Measurements from ENCODE around the gene ATP11A. TPM values are rescaled to one million over a fixed set of nuclear protein-coding genes. Genes with fewer than 3 reads are reported as not detected.

ATP11A gene
- total RNA-seq, 5 donors from 2014 or later (not counting 1 experiment from before 2014, with no cell fraction given) = 35.7 to 57.1 (median 48.5) TPM

GRCh38 chr13:112877066-112877465, 187.2 kb downstream of the ATP11A start:
- 90% methylated on average over 8 of the region's 12 CpGs for WGBS (ENCODE audit: insufficient coverage)
- Mint-ChIP-seq H3K27ac (no peak overlapping the region), H3K36me3 (peaks cover 46% of the 10 kb centered on the region), H3K4me3 (no peak overlapping the region), H3K27me3 (no peaks in the 10 kb centered on the region), H3K9me3 (peaks cover 0 to 6% (median 4%) of the 10 kb centered on the region in 3 donors), H3K4me1 (peaks cover 24 to 32% (median 25%) of the 10 kb centered on the region in 3 donors)
- no peak overlapping the region for H3K4me3 ChIP-seq (ENCODE audit: control insufficient read depth in 1 of 2, extremely low read depth in 1 of 2, low read length in 1 of 2)
- no peak for ATAC-seq (replicated peaks in 1 of 4)
- ChIA-PET CTCF (no interaction called here), POLR2A (no interaction called here)
- DNase-seq = no peak
- H3K36me3 ChIP-seq (ENCODE audit: control insufficient read depth in 2 of 2, extremely low read depth in 1 of 2, insufficient read depth in 1 of 2, low read length in 1 of 2) = peaks cover 24 to 47% of the 10 kb centered on the region in 2 donors
- H3K27ac ChIP-seq (ENCODE audit: low read length) = no peak overlapping the region
- no peaks in the 10 kb centered on the region for H3K27me3 ChIP-seq (replicated peaks in 1 of 2; ENCODE audit: control insufficient read depth in 2 of 2, extremely low read depth in 1 of 2, insufficient read depth in 2 of 2, low read length in 1 of 2)
- H3K4me1 ChIP-seq (ENCODE audit: control insufficient read depth in 1 of 2, extremely low read depth in 1 of 2, insufficient read depth in 2 of 2, low read length in 2 of 2) = peaks cover 0 to 29% of the 10 kb centered on the region in 2 experiments
- H3K9me3 ChIP-seq = no peaks in the 10 kb centered on the region

DNA sequence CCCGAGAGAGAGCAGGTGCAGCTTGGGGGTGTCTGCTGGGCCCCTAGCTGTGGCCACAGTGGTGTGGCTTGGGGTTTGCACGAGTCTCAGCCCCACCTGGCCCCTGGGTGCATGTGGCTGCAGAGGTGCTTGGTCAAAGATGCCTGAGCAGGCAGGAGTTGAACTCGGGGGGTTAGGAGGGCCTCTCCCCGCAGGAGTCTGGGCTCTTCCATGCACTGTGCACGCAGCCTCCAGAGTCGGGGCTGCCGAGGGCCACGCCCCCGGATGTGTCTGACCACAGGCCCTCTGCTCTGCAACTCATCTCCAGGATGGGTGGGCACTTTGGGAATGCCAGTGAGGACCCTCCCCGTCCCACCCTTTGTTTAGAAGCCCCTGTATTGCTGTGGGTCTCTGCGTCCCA, 187.7 kb downstream of the ATP11A start:
- Mint-ChIP-seq H3K36me3 (peaks cover 46% of the 10 kb centered on the region), H3K4me1 (peaks cover 21 to 28% (median 24%) of the 10 kb centered on the region in 3 donors), H3K9me3 (peaks cover 0 to 6% (median 4%) of the 10 kb centered on the region in 3 donors), H3K4me3 (no peak overlapping the region), H3K27ac (no peak overlapping the region), H3K27me3 (no peaks in the 10 kb centered on the region)
- H3K4me3 ChIP-seq (ENCODE audit: control insufficient read depth in 1 of 2, extremely low read depth in 1 of 2, low read length in 1 of 2) = no peak overlapping the region
- DNase-seq (no peak), ATAC-seq (replicated peaks in 1 of 4) (no peak)
- no peaks in the 10 kb centered on the region for H3K27me3 ChIP-seq (replicated peaks in 1 of 2; ENCODE audit: control insufficient read depth in 2 of 2, extremely low read depth in 1 of 2, insufficient read depth in 2 of 2, low read length in 1 of 2)
- peaks cover 24 to 50% of the 10 kb centered on the region in 2 donors for H3K36me3 ChIP-seq (ENCODE audit: control insufficient read depth in 2 of 2, extremely low read depth in 1 of 2, insufficient read depth in 1 of 2, low read length in 1 of 2)
- CTCF ChIA-PET = no interaction called here
- POLR2A ChIA-PET = no interaction called here
- H3K9me3 ChIP-seq = no peaks in the 10 kb centered on the region
- H3K27ac ChIP-seq (ENCODE audit: low read length) = no peak overlapping the region
- peaks cover 0 to 24% of the 10 kb centered on the region in 2 experiments for H3K4me1 ChIP-seq (ENCODE audit: control insufficient read depth in 1 of 2, extremely low read depth in 1 of 2, insufficient read depth in 2 of 2, low read length in 2 of 2)
- WGBS (ENCODE audit: insufficient coverage) = 87% methylated on average over 10 of the region's 11 CpGs

DNA sequence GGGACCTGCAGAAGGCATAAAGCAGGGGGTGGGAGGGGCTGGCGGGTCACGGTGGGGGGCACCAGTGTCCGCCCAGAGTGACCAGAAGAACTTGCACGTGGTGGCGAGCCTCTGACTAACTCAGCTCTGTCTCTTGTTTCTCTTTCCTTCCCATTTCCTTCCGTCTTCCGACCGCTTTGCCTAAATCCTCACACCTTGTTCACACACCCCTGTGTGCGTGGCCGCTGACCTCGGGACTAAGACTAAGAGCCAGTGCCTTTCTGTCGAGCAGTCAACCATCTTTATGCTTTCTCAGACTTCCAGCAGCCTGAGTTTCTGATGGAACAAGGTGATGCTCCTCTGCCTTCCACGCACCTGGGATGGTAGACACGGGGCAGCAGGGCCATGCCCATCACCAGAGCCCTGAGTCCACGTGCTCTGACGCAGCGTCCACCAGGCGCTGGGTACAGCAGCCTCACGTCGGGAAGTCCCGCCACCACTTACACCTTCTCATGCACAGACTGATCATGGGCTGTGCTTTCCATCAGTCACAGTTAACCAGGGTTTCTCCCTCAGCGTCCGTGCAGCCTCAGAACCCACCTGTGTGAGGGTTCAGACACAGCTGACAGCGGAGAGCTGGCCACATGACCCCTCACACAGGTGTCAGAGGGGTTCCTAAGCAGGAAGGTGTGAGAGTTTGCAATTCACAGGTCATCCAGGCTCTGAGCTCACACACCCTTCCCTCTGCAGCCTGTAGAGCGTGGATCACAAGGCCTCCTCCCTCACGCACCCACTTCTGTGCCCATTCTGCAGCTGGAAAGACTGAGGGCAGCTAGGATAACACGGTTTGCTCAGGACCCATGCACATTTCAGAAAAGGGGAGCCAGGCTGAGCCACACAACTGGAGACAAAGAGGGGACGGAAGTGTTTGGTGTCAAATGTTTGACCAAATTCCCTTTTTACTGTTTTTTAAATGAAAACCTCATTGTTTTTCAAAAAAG, 188.4 kb downstream of the ATP11A start:
- Mint-ChIP-seq H3K36me3 (peaks cover 48% of the 10 kb centered on the region), H3K4me1 (peaks cover 14 to 23% (median 16%) of the 10 kb centered on the region in 3 donors), H3K27me3 (no peaks in the 10 kb centered on the region), H3K27ac (peak overlapping the region in 1 of 2 donors; percentile 40), H3K4me3 (no peak overlapping the region), H3K9me3 (peaks cover 0 to 5% (median 4%) of the 10 kb centered on the region in 3 donors)
- H3K9me3 ChIP-seq = no peaks in the 10 kb centered on the region
- ATAC-seq (replicated peaks in 1 of 4) (no peak), DNase-seq (no peak)
- H3K4me3 ChIP-seq (ENCODE audit: control insufficient read depth in 1 of 2, extremely low read depth in 1 of 2, low read length in 1 of 2) = no peak overlapping the region
- H3K36me3 ChIP-seq (ENCODE audit: control insufficient read depth in 2 of 2, extremely low read depth in 1 of 2, insufficient read depth in 1 of 2, low read length in 1 of 2) = peaks cover 31 to 50% of the 10 kb centered on the region in 2 donors
- no peak overlapping the region for H3K27ac ChIP-seq (ENCODE audit: low read length)
- ChIA-PET POLR2A (no interaction called here), CTCF (no interaction called here)
- no peaks in the 10 kb centered on the region for H3K27me3 ChIP-seq (replicated peaks in 1 of 2; ENCODE audit: control insufficient read depth in 2 of 2, extremely low read depth in 1 of 2, insufficient read depth in 2 of 2, low read length in 1 of 2)
- peaks cover 0 to 17% of the 10 kb centered on the region in 2 experiments for H3K4me1 ChIP-seq (ENCODE audit: control insufficient read depth in 1 of 2, extremely low read depth in 1 of 2, insufficient read depth in 2 of 2, low read length in 2 of 2)
- 90% methylated on average over 19 of the region's 28 CpGs for WGBS (ENCODE audit: insufficient coverage)

- ATAC-seq (replicated peaks in 1 of 4) (no peak), DNase-seq (no peak)
- Mint-ChIP-seq H3K27me3 (no peaks in the 10 kb centered on the region), H3K36me3 (peaks cover 46% of the 10 kb centered on the region), H3K27ac (no peak overlapping the region), H3K4me1 (peaks cover 7 to 16% (median 10%) of the 10 kb centered on the region in 3 donors), H3K9me3 (no peaks in the 10 kb centered on the region), H3K4me3 (no peak overlapping the region)
- Histone ChIP-seq H3K4me3 (ENCODE audit: control insufficient read depth in 1 of 2, extremely low read depth in 1 of 2, low read length in 1 of 2) (no peak overlapping the region), H3K27ac (ENCODE audit: low read length) (no peak overlapping the region), H3K27me3 (replicated peaks in 1 of 2; ENCODE audit: control insufficient read depth in 2 of 2, extremely low read depth in 1 of 2, insufficient read depth in 2 of 2, low read length in 1 of 2) (no peaks in the 10 kb centered on the region), H3K4me1 (ENCODE audit: control insufficient read depth in 1 of 2, extremely low read depth in 1 of 2, insufficient read depth in 2 of 2, low read length in 2 of 2) (peaks cover 0 to 6% of the 10 kb centered on the region in 2 experiments), H3K9me3 (no peaks in the 10 kb centered on the region), H3K36me3 (ENCODE audit: control insufficient read depth in 2 of 2, extremely low read depth in 1 of 2, insufficient read depth in 1 of 2, low read length in 1 of 2) (peaks cover 34 to 50% of the 10 kb centered on the region in 2 donors)
- CTCF ChIA-PET = no interaction called here
- 83% methylated on average over 20 of the region's 20 CpGs for WGBS (ENCODE audit: insufficient coverage)
- POLR2A ChIA-PET = no interaction called here
Observed at GRCh38 chr13:112879283-112879833, 189.5 kb downstream of the ATP11A start.

DNA sequence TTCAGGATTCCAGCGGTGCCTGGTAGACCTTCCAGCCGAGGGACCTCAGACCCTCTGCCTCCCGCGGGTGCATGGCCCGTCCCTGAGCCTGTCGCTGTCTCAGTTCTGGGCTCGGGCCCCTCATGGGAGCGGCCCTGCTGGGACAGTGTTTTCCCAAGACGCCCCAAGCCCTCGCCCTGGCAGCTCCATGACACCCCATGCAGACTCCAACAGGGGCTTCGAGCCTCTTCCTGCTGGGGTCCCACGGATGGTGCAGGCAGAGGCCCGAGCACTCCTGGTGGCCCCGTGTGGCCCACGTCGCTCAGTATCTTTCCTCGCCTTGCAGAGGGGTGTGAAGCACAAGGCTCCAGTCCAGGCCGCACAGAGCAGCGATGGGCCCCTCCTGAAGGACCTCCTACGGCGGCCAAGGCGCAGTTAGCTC, 190.4 kb downstream of the ATP11A start:
- POLR2A ChIA-PET = no interaction called here
- WGBS (ENCODE audit: insufficient coverage) = 95% methylated on average over 22 of the region's 22 CpGs
- ATAC-seq (replicated peaks in 1 of 4) = no peak
- DNase-seq = no peak
- no peak overlapping the region for H3K27ac ChIP-seq (ENCODE audit: low read length)
- CTCF ChIA-PET = no interaction called here
- no peak overlapping the region for H3K4me3 ChIP-seq (ENCODE audit: control insufficient read depth in 1 of 2, extremely low read depth in 1 of 2, low read length in 1 of 2)
- Mint-ChIP-seq H3K36me3 (peaks cover 44% of the 10 kb centered on the region), H3K4me3 (no peak overlapping the region), H3K9me3 (no peaks in the 10 kb centered on the region), H3K27me3 (no peaks in the 10 kb centered on the region), H3K27ac (no peak overlapping the region), H3K4me1 (peaks cover 2 to 7% (median 4%) of the 10 kb centered on the region in 3 donors)
- no peaks in the 10 kb centered on the region for H3K9me3 ChIP-seq
- peaks cover 32 to 49% of the 10 kb centered on the region in 2 donors for H3K36me3 ChIP-seq (ENCODE audit: control insufficient read depth in 2 of 2, extremely low read depth in 1 of 2, insufficient read depth in 1 of 2, low read length in 1 of 2)
- no peaks in the 10 kb centered on the region for H3K27me3 ChIP-seq (replicated peaks in 1 of 2; ENCODE audit: control insufficient read depth in 2 of 2, extremely low read depth in 1 of 2, insufficient read depth in 2 of 2, low read length in 1 of 2)
- H3K4me1 ChIP-seq (ENCODE audit: control insufficient read depth in 1 of 2, extremely low read depth in 1 of 2, insufficient read depth in 2 of 2, low read length in 2 of 2) = no peaks in the 10 kb centered on the region

DNA sequence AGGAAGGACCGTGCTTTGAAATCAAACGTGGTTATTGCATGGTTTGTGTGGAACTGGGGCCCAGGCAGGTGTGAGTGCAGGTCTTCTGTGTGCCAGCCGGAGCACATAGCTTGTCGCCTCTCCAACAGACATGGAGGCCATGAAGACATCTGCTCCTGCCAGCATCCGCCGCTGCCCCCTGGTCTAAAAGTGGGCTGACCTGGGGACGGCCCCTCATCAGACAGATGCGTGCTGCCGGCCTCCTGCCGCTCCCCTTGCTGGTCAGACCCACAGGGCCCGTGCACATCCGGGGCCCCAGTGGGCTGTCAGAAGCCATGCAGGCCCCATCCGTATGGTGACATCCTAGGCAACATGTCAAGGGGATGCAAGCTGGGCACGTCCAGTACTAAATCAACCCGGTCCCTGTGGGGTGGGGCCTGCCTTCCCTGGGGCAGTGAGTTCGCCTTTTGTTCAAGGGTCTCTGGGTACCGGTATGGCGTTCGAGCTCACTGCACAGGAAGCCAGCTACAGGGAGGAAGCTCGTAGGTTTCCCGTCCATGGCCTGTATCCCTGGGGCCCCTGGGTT, 191.2 kb downstream of the ATP11A start:
- H3K27ac Mint-ChIP-seq = no peak overlapping the region
- Histone ChIP-seq H3K27ac (ENCODE audit: low read length) (no peak overlapping the region), H3K4me1 (ENCODE audit: control insufficient read depth in 1 of 2, extremely low read depth in 1 of 2, insufficient read depth in 2 of 2, low read length in 2 of 2) (no peaks in the 10 kb centered on the region), H3K36me3 (ENCODE audit: control insufficient read depth in 2 of 2, extremely low read depth in 1 of 2, insufficient read depth in 1 of 2, low read length in 1 of 2) (peaks cover 31 to 44% of the 10 kb centered on the region in 2 donors), H3K4me3 (ENCODE audit: control insufficient read depth in 1 of 2, extremely low read depth in 1 of 2, low read length in 1 of 2) (no peak overlapping the region), H3K9me3 (no peaks in the 10 kb centered on the region), H3K27me3 (replicated peaks in 1 of 2; ENCODE audit: control insufficient read depth in 2 of 2, extremely low read depth in 1 of 2, insufficient read depth in 2 of 2, low read length in 1 of 2) (no peaks in the 10 kb centered on the region)
- ATAC-seq (replicated peaks in 1 of 4) (peak in 1 of 4 experiments; percentile 9), DNase-seq (no peak)
- H3K9me3 Mint-ChIP-seq = no peaks in the 10 kb centered on the region
- no peaks in the 10 kb centered on the region for H3K27me3 Mint-ChIP-seq
- CTCF ChIA-PET = no interaction called here
- POLR2A ChIA-PET = interaction anchor here in 1 of 2 donors (0.6 kb wide), 1 partner anchor 10 kb away, joined by 3 read pairs; no protein-coding TSS in a partner anchor
- no peak overlapping the region for H3K4me3 Mint-ChIP-seq
- WGBS (ENCODE audit: insufficient coverage) = 94% methylated on average over 15 of the region's 21 CpGs
- peaks cover 37% of the 10 kb centered on the region for H3K36me3 Mint-ChIP-seq
- peaks cover 0 to 5% (median 0%) of the 10 kb centered on the region in 3 donors for H3K4me1 Mint-ChIP-seq

Data from T-cell (primary cell).